NCI-H2081 (cell line): ENCODE measurements around the gene GGA3.

Experiments
- DNase-seq, 2 experiments: peaks; one replicate each; lab custom pipeline; 2025; lab: John Stamatoyannopoulos, UW

GGA3 gene

GRCh38 chr17:75249564-75249963, 11.8 kb downstream of the GGA3 start:
- no peak for DNase-seq

- DNase-seq: no peak
Measured at GRCh38 chr17:75246404-75246803, 15.0 kb downstream of the GGA3 start.

DNA sequence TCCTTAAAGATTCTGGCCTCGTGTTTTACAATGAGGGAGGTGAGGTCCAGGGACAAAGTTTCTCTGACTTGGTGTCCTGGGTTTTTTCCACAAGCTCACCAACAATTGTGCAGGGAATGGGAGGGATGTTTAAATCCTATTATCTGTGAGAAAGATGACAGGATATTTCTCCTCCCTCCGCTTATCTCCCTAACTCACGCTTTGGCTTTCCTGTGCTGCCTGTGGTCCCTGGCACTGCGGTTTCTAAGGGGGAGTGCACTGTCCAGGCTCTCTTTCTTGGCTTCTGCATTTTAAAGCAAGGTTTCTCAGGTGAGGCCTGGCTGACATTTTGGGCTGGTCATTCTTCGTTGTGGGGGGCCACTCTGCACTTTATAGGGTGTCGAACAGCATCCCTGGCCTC, 16.4 kb downstream of the GGA3 start:
- no peak for DNase-seq

GRCh38 chr17:75244133-75244866, 17.1 kb downstream of the GGA3 start:
- peak; percentile 63 to 75 for DNase-seq

DNA sequence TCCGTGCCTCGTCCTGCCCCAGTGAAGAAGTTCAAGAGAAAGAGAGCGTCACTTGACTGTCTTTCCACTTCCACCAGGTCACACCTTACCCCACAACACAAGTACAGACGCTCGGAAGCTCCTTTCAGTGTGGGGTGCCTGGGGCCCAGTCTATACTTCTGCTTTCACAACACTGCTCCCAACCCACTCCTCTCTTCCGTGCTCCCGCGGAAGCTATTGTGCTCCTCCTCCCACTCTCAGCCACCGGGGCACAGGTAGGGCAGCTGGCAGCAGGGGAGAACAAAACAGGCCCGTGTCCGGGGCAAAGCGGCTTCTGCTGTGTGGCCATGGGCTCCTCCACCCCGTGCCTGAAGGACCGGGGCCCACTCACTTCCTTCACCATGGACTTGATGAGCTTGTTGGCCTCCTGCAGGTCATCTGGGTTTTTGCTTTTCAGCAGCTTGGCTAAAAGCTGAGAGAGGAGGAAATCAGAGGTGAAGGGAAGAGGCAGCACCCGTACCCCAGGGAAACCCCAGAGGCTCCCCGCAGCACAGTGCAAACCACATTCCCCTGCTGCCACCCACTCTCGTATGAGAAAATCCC, 18.9 kb downstream of the GGA3 start:
- DNase-seq: no peak

- no peak for DNase-seq
Measured at GRCh38 chr17:75241996-75242460, 19.4 kb downstream of the GGA3 start.

- DNase-seq: no peak
Measured at GRCh38 chr17:75241502-75241901, 19.9 kb downstream of the GGA3 start.

- no peak for DNase-seq
Measured at GRCh38 chr17:75241143-75241430, 20.3 kb downstream of the GGA3 start.

DNA sequence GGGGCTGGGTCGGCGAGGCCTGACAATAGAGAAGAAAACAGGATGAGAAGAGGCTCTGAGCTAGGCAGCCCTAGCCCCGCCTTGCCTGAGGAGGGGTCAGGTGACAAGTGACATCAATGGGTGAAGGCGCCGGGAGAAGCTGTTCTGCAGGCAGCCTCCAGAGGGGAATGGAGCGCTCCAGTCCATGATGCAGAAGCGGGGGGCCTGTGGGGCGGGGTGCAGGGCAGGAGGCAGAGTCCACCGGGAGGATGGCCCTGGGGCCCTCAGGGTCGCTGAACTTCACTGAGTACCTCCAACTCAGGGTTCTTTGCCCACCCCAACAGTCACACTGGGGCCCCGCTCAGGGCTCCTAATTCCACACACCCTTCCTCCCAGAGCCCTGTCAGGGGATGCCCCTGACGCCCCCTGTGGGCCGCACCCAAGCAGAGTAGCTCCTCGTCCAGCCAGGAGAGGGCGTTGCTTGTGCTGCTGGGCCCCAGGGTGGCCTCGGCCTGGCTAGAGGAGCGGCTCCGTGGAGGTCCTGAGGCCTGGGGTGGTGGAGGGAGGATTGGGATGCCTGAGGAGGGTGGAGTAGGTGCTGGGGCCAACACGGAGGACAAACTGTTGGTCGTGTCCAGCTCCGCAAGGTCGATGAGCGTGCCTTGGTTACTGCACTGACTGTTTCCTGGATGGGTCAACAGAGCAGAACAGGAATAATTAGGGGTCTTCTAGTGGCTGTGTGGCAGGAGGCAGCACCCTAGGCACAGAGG, 20.8 kb downstream of the GGA3 start:
- DNase-seq: no peak

- DNase-seq: no peak
Measured at GRCh38 chr17:75239778-75240393, 21.5 kb downstream of the GGA3 start.

- DNase-seq: no peak
Measured at GRCh38 chr17:75239214-75239613, 22.2 kb downstream of the GGA3 start.

DNA sequence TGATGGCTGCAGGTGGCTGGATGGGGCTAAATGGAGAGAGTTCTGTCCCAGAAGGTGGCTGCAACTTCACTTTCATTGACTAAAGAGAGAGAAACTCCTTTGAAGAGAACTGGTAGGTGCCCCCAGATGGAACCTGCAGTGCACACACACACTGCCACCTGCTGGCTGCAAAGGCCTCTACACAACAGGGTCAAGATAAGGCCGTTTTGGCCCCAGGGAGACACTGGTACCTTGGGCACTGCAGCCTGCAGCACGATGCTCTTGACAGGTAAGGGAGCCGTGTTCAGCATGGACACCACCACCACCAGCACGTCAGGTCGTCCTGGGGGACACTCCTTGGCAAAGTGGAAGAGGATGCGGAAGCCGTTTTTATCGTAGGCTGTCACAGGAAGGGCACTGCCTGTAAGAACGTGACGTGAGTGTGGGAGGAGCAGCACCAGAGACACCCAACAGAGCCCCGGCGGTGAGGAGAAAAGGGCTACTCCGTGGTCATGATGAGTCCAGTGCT, 22.7 kb downstream of the GGA3 start:
- DNase-seq: peak; percentile 17 to 61

DNA sequence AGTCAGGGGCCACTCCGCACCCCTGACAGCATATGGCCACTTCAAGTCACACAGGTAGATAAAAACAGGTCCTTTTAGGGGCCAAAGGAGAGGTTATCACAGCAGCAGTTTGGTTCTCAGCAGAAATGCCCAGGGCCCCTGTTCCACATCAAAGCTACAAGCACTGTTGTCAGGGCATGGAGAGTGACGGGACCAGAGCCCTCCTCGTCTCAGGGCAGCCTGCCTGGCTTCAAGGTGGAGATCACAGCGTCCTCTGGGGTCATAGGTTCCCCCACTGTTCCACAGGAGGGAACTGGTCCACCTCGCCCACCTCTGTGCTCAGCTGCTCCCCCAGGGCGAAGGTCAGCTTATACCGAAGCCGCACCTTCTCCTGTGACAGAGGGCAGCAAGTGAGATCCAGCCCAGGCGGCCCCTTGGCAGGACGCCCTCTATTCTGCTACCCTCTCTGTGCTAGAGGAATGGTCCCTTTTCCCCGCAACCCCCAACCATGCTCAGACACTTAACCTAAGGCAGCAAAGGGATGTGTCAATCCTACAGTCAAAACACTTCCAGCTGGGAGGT, 23.3 kb downstream of the GGA3 start:
- DNase-seq: no peak

DNA sequence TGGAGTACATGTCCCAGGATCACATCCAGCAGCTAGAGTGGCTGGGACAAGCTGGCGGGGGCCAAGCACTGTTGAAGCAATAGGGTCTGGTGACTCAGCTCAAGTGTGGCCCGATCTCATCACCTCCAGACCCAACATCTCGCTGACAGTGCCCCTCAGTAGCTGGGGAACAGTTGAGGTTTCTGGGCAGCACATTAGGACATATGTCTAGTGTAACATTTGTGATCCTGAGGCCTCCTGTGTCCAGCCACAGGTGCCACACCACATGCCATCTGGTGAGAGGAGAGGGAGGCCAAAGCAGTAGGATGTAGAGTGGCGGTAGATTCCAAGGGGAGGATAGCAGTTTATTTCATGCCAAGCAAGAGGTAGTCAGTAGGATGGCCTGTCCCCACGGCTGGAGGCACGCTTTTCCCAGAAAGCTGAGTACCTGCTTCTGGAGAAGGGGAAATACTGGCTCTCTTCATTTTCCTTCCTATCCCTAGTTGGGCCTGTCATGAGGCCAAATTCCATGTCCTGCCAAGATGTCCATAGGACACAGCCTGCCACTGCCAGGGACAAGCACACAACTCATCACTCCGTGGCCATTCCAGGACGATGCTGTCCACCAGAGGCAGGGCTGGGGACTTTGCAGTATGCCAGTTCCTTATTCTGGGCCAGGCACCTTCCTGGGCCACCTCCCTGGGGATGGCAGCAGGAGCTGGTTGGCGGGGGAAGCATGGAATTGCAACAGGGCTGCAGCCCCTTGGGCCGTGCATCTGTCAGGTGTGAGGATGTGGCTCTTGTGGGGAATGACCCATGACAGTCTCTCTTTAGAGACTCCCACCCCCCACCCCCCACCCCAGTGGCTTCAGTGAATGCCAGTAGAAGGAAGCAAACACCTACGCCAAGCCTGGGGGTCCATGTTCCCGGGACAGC, 24.0 kb downstream of the GGA3 start:
- no peak for DNase-seq

GRCh38 chr17:75232786-75233185, 28.6 kb downstream of the GGA3 start:
- no peak for DNase-seq

- DNase-seq: no peak
Measured at GRCh38 chr17:75231741-75232464, 29.5 kb downstream of the GGA3 start.

DNA sequence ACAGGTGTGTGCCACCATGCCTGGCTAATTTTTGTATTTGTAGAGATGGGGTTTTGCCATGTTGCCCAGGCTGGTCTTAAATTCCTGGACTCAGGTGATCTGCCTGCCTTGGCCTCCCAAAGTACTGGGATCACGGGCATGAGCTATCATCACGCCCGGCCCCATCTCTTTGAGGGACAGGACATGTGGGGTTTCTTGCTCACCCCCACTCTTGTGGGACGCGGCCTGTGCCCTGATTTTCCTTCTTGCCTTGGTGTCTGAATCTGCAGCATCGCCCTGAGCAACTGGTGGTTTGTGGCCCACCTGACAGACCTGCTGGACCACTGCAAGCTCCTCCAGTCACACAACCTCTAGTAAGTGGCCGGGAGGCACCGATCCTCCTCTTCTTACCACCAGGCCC, 30.3 kb downstream of the GGA3 start:
- no peak for DNase-seq

DNA sequence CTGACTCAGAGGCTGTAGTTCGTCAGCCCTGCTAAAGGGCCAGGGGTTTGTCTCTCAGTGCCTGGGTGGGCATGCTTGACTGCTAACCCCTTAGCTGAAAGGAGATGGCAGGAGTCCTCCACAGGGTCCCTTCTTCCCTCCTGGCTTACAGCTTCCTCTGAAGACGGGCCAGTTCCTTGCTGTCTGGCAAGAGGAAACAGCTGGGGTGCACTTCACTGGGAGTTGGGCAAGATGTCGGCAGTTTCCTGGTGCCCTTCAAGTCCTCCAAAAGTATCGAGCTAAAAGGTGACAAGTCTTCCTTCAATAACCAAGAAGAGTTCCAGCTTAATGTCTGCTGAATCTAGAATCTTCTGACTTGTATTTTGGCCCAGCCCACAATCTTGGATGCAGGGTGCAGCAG, 32.6 kb downstream of the GGA3 start:
- DNase-seq: no peak

GRCh38 chr17:75228305-75228704, 33.1 kb downstream of the GGA3 start:
- DNase-seq: no peak

- DNase-seq: no peak
Measured at GRCh38 chr17:75227729-75228128, 33.7 kb downstream of the GGA3 start.

GRCh38 chr17:75225016-75225415, 36.4 kb downstream of the GGA3 start:
- no peak for DNase-seq
